Measurements from ENCODE around the gene AFG1L.

- TF ChIP-seq FOXK2 (IDR thresholded peaks at IDR 0.05) (no peak), SP1 (IDR thresholded peaks at IDR 0.05) (no peak)
Observed at GRCh38 chr6:108518714-108519576, 224.1 kb downstream of the AFG1L start.

Measured in HEK293T (cell line).